Neural crest cell (in vitro differentiated cells): ENCODE results near the gene LHX2. TPM values are rescaled to one million over a fixed set of nuclear protein-coding genes. Genes with fewer than 3 reads are reported as not detected.

Source experiments
- DNase-seq: peaks from one replicate; pipeline ENCODE4 v3.0.0; 2021; ENCODE audit warnings: low read depth, mixed read lengths, low spot score
- H3K27ac Mint-ChIP-seq: one replicate; pipeline ENCODE4 v1.8.0; 2021; ENCODE audit warnings: mild to moderate bottlenecking, mixed read lengths; ENCODE audit not compliant: unreplicated experiment
- H3K27me3 Mint-ChIP-seq: 2 replicates; pipeline ENCODE4 v1.8.0; 2021; ENCODE audit warnings: low read depth, mild to moderate bottlenecking, mixed read lengths
- H3K36me3 Mint-ChIP-seq: 2 replicates; pipeline ENCODE4 v1.8.0; 2021; ENCODE audit warnings: low read depth, mild to moderate bottlenecking, mixed read lengths
- H3K4me1 Mint-ChIP-seq: 2 replicates; pipeline ENCODE4 v1.8.0; 2021; ENCODE audit warnings: mixed read lengths
- H3K4me3 Mint-ChIP-seq: one replicate; pipeline ENCODE4 v1.8.0; 2021; ENCODE audit warnings: mild to moderate bottlenecking, mixed read lengths
- H3K9me3 Mint-ChIP-seq: 2 replicates; pipeline ENCODE4 v1.8.0; 2021; ENCODE audit warnings: mixed read lengths
- CTCF ChIP-seq: fragments of 200-600 bp; sonication (generic); conservative IDR thresholded peaks from 2 replicates; pipeline ENCODE4 v1.5.0; 2021; ENCODE audit warnings: antibody characterized with exemption, mild to moderate bottlenecking
- total RNA-seq: library from RNA; stranded (reverse); gene quantifications from 2 replicates; pipeline ENCODE4 v1.2.1, GENCODE V29; 2021

The LHX2 gene
- total RNA-seq, 1 donor from 2014 or later = 0.19 TPM

DNA sequence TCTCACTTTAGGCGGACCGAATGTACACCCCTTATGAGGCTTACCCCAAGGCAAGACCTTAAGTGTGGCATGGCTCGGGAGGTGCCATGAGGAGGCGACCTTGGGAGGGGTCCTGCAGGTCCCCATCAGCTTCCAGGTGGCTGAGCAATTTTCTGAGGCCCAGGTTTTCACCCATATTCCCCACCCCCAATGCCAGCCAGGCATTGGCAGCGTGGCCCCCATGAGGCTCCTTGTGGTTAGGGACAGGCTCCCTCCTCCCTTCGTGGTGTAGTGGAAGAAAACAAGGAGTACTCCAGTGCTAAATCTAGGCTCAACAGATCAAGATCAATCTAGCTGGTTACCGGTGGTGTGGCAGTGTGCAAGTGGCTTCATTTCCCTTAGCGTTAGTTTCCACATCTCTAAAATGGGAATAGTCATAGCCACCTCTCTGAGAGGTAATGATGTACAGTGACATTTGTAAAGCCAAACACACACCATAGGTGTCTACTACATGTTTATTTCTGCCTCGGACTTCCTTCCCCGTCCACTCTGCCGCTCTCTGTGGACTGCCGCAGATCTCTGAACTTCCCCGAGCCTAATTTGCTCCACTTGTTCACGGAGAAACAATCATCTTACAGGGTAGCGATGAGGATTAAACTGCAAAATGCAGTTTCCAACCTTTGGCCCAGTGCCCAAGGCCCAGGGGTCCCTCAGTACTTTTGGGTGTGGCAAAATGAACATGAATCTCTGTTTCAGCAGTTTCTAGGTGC is 8.4 kb downstream of the LHX2 start:
- peaks cover 97% of the 10 kb centered on the region for H3K27me3 Mint-ChIP-seq
- H3K9me3 Mint-ChIP-seq = no peaks in the 10 kb centered on the region
- no peaks in the 10 kb centered on the region for H3K36me3 Mint-ChIP-seq
- no peak overlapping the region for H3K4me3 Mint-ChIP-seq
- no peak for DNase-seq
- TF ChIP-seq CTCF = no peak
- peaks cover 20% of the 10 kb centered on the region for H3K4me1 Mint-ChIP-seq
- no peak overlapping the region for H3K27ac Mint-ChIP-seq

DNA sequence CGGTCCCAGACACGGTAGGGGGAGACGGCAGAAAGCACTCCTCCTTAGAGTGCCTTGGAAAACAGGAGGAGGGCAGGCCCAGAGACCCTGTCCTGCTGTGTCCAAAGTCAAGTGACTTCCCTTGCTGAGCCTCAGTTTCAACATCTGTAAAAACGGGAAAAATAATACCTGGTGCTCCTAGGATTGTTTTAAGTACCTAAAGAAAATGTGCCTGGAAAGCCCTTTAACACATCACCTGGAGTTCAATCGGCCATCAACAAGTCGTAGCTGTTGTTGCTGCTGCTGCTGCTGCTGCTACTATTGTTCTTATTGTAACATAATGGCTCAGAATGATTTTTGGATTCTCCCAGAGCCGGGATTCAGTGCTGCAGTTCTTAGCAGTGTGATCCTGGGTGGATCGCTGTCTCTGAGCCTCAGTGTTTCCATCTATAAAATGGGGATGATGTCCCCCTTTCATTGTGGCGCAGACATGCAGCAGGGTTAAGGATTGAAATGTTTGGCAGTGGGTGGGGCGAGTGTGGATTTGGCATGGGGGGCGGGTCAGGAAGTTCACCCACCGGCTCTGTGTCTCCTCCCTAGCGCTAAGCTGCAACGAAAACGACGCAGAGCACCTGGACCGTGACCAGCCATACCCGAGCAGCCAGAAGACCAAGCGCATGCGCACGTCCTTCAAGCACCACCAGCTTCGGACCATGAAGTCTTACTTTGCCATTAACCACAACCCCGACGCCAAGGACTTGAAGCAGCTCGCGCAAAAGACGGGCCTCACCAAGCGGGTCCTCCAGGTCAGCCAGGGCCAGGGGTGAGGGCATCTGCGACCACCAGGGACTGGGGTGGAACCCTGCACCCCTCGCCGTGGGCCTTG is 9.2 kb downstream of the LHX2 start:
- no peak overlapping the region for H3K4me3 Mint-ChIP-seq
- H3K36me3 Mint-ChIP-seq = no peaks in the 10 kb centered on the region
- H3K4me1 Mint-ChIP-seq = peaks cover 20% of the 10 kb centered on the region

DNA sequence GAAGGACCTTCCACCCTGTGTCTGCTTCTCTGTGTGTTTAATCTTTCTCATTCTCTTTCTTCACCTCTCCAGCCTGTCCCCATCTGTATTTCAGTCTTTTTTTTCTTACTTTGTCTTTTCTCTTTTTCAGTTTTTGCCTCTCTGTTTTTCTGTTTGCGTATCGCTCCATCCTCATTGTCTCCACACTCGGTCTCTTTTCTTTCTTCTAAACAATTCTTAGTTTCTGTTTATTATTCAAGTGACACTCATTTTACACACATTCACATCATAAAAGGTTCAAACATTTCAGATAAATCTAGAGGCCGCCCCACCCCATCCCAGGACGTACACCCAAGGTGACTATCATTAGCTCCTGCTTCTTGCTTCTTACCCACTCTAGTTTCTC is 9.8 kb downstream of the LHX2 start:
- Mint-ChIP-seq H3K27me3 (peaks cover 98% of the 10 kb centered on the region), H3K27ac (no peak overlapping the region), H3K4me3 (no peak overlapping the region), H3K4me1 (peaks cover 18% of the 10 kb centered on the region), H3K9me3 (no peaks in the 10 kb centered on the region), H3K36me3 (no peaks in the 10 kb centered on the region)
- TF ChIP-seq CTCF = no peak
- DNase-seq = no peak

More for the DNA sequence above, 9.2 kb downstream of the LHX2 start:
- no peak for TF ChIP-seq CTCF
- peaks cover 97% of the 10 kb centered on the region for H3K27me3 Mint-ChIP-seq
- H3K9me3 Mint-ChIP-seq = no peaks in the 10 kb centered on the region
- H3K27ac Mint-ChIP-seq = no peak overlapping the region
- no peak for DNase-seq

DNA sequence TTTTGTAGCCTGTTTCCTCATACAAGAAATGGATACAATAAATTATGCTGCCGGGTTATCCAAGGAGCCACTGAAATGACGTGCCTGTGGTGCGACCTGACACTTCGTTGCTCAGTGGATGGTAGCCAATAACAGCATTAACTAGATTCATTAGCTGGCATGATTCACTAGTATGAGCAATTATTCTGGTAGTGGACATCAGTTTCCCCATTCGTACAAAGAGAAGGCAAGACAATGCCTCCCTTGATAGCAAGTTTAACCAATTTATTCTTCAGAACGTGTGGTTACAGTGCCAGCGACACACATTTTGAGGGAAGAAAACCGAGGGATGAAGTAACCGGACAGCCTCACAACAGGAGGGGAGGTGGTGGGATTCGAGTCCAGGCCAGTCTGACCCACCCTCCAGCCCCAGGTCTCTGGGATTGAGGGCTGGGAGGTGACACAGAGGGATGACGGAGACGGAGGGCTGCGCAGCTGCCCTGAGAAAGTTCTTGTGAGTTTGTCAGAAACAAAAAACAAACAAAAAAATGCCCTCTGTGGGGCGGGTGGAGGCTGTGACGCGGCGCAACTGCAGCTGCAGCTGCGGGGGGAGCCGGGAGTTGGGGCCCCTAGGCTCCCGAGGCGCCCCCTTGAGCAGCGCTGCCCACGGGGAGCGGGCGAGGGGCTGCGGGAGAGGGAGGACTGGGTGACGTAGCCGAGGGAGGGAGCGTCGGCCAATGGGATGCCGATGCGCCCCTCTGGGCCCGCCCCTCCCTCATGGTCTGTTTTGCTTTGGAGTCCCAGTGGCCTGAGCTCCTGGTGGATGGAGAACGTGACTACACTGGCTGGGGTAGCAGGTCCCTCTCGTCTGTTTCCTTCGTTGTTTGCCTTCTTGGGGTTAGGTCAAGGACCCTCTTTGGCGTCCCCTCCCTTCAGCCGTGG is 10.9 kb downstream of the LHX2 start:
- H3K27ac Mint-ChIP-seq = no peak overlapping the region
- DNase-seq = peak; percentile 58
- TF ChIP-seq CTCF = no peak
- H3K4me1 Mint-ChIP-seq = peaks cover 11% of the 10 kb centered on the region
- H3K9me3 Mint-ChIP-seq = no peaks in the 10 kb centered on the region
- H3K27me3 Mint-ChIP-seq = peaks cover 98% of the 10 kb centered on the region
- H3K4me3 Mint-ChIP-seq = no peak overlapping the region
- H3K36me3 Mint-ChIP-seq = no peaks in the 10 kb centered on the region

GRCh38 chr9:124024107-124024506 is 12.5 kb downstream of the LHX2 start:
- TF ChIP-seq CTCF = no peak
- no peak overlapping the region for H3K4me3 Mint-ChIP-seq
- H3K9me3 Mint-ChIP-seq = no peaks in the 10 kb centered on the region
- H3K27ac Mint-ChIP-seq = no peak overlapping the region
- DNase-seq = no peak
- peaks cover 99% of the 10 kb centered on the region for H3K27me3 Mint-ChIP-seq
- H3K36me3 Mint-ChIP-seq = no peaks in the 10 kb centered on the region
- peaks cover 7% of the 10 kb centered on the region for H3K4me1 Mint-ChIP-seq
